Right lobe of liver (tissue), 4 donors: ENCODE measurements around the gene CDHR3.

Experiments
- CTCF ChIP-seq, 4 donors: fragments of 200-600 bp in 3 of 4; fragments of 450-650 bp in 1 of 4; IDR thresholded peaks; one replicate each; pipeline versions ENCODE4 v1.5.1 to v1.8.0; 2016 to 2022; ENCODE audit warnings: antibody characterized with exemption in 4 of 4, mild to moderate bottlenecking in 2 of 4
- POLR2A ChIP-seq: fragments of 450-650 bp; IDR thresholded peaks from one replicate; pipeline ENCODE4 v1.6.1; 2017; ENCODE audit warnings: antibody characterized with exemption, mild to moderate bottlenecking
- donor health status: DM: no; HTN: no; CAD: no.
- donor health status: DM: no; HTN: no; CAD: no.
- donor health status: DM: no; HTN: yes; CAD: no.

- TF ChIP-seq CTCF (IDR thresholded peaks at IDR 0.05) (no peak), POLR2A (no peak)
Measured at GRCh38 chr7:106070567-106071254, 107.6 kb downstream of the CDHR3 start.
